Esophagus muscularis mucosa (tissue), 4 donors: ENCODE measurements around the gene INSL6. TPM values are rescaled to one million over a fixed set of nuclear protein-coding genes. Genes with fewer than 3 reads are reported as not detected.

Experiments
- DNase-seq: peaks from one replicate; pipeline ENCODE4 v3.0.0-alpha.2; 2017; ENCODE audit errors: extremely low spot score
- H3K27ac ChIP-seq, 4 donors: fragments of 200-600 bp; sonication (generic); replicated peaks in 1 of 4; 1 replicate in 3 of 4; 2 replicates in 1 of 4; pipeline ENCODE4 v1.5.1; 2016 to 2019; ENCODE audit warnings: mild to moderate bottlenecking in 1 of 4
- H3K27me3 ChIP-seq, 4 donors: fragments of 200-600 bp; sonication (generic); one replicate each; pipeline versions ENCODE4 v1.5.1 to v1.6.0; 2016 to 2019
- H3K36me3 ChIP-seq, 4 donors: fragments of 200-600 bp; sonication (generic); one replicate each; pipeline ENCODE4 v1.5.1; 2016 to 2019
- H3K4me1 ChIP-seq, 4 donors: fragments of 200-600 bp; sonication (generic); one replicate each; pipeline ENCODE4 v1.5.1; 2016 to 2019
- H3K4me3 ChIP-seq, 4 donors: fragments of 200-600 bp; sonication (generic); 1 replicate in 2 of 4; 2 replicates in 2 of 4; pipeline ENCODE4 v1.5.1; 2016 to 2019; ENCODE audit warnings: mild to moderate bottlenecking in 4 of 4, moderate library complexity in 1 of 4
- H3K9me3 ChIP-seq, 4 donors: fragments of 200-600 bp; sonication (generic); 1 replicate in 3 of 4; 2 replicates in 1 of 4; pipeline ENCODE4 v1.5.1; 2016 to 2019
- EP300 ChIP-seq: sonication (generic); formaldehyde crosslinking; IDR thresholded peaks from one replicate; pipeline ENCODE4 v1.6.1; 2017; ENCODE audit warnings: antibody characterized with exemption
- POLR2A ChIP-seq: fragments of 450-650 bp; IDR thresholded peaks from one replicate; pipeline ENCODE4 v1.6.1; 2017; ENCODE audit warnings: antibody characterized with exemption, moderate library complexity, mild to moderate bottlenecking, low read depth
- POLR2AphosphoS5 ChIP-seq, 2 donors: sonication (generic); formaldehyde crosslinking; IDR thresholded peaks; one replicate each; pipeline ENCODE4 v1.6.1; 2017; ENCODE audit warnings: antibody characterized with exemption in 2 of 2
- WGBS: methylation state at CpG from one replicate; pipeline ENCODE4 v1.1.5; 2018; 5-methylcytosine and 5-hydroxymethylcytosine counted together
- intact Hi-C: fragments of 100-400 bp; cut with DNase I; formaldehyde crosslinking; loops from one replicate; pipeline ENCODE4 v1.15.1; 2023
- total RNA-seq, 4 donors: library from RNA; depleted of rRNA; stranded (reverse); fragments of >200 nt; gene quantifications; one replicate each; pipeline versions ENCODE4 v1.1.0 to v1.2.1, GENCODE V29; 2016
- TF ChIP-seq, protein P1 (sequence below), 3 experiments: fragments of 200-600 bp in 2 of 3; fragments of 450-650 bp in 1 of 3; sonication (generic) in 2 of 3; IDR thresholded peaks; one replicate each; pipeline ENCODE4 v1.5.1; 2017 to 2019; ENCODE audit warnings: antibody characterized with exemption in 3 of 3, mild to moderate bottlenecking in 2 of 3, moderate library complexity in 1 of 3

INSL6 gene, protein sequence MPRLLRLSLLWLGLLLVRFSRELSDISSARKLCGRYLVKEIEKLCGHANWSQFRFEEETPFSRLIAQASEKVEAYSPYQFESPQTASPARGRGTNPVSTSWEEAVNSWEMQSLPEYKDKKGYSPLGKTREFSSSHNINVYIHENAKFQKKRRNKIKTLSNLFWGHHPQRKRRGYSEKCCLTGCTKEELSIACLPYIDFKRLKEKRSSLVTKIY
- not detected for total RNA-seq

DNA sequence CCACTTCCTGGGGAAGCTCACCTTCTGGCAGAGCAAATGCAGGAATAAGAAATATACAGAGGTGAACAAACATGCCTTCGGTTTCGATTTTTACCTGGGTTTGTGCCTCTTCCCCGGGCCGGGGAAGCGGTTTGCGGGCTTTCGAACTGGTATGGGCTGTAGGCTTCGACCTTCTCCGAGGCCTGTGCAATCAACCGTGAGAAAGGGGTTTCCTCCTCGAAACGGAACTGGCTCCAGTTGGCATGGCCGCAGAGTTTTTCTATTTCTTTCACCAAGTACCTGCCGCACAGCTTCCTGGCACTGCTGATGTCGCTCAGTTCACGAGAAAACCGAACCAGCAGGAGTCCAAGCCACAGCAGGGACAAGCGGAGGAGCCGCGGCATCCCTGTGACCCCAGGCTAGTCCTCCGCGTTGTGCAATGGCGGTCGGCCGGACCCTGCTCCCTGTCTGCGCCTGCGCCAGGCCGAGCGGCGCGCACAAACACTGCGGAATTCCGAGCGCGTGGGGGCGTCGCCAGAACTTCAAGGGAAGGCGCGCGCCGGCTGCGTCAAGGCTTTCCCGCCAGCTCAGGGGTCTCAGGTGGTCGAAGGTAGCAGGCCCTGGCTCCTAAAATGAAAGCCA is at the start of gene INSL6:
Gene INSL6, minus strand, starts transcription at position 420 of the 621 bp plus-strand sequence. Its CDS starts 37 bp downstream, at position 383.
- no peak within 1 kb of the TSS for H3K4me3 ChIP-seq
- TF ChIP-seq EP300, result no peak
- no peak for TF ChIP-seq POLR2A
- TF ChIP-seq, protein P1, sequence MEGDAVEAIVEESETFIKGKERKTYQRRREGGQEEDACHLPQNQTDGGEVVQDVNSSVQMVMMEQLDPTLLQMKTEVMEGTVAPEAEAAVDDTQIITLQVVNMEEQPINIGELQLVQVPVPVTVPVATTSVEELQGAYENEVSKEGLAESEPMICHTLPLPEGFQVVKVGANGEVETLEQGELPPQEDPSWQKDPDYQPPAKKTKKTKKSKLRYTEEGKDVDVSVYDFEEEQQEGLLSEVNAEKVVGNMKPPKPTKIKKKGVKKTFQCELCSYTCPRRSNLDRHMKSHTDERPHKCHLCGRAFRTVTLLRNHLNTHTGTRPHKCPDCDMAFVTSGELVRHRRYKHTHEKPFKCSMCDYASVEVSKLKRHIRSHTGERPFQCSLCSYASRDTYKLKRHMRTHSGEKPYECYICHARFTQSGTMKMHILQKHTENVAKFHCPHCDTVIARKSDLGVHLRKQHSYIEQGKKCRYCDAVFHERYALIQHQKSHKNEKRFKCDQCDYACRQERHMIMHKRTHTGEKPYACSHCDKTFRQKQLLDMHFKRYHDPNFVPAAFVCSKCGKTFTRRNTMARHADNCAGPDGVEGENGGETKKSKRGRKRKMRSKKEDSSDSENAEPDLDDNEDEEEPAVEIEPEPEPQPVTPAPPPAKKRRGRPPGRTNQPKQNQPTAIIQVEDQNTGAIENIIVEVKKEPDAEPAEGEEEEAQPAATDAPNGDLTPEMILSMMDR (IDR thresholded peaks at IDR 0.05), result no peak
- no peak for TF ChIP-seq POLR2AphosphoS5 (IDR thresholded peaks at IDR 0.05)
- H3K27ac ChIP-seq, result no peak within 1 kb of the TSS
- H3K36me3 ChIP-seq, result no peaks in the 10 kb centered on the region
- H3K4me1 ChIP-seq, result no peaks in the 10 kb centered on the region
- 92% methylated on average over 31 of the region's 44 CpGs for WGBS
- DNase-seq, result no peak
- intact Hi-C loops, result loop anchor here (5.0 kb wide), 1 partner anchor 412 kb away; no protein-coding TSS in a partner anchor
- peaks cover 0 to 8% (median 0%) of the 10 kb centered on the region in 4 donors for H3K27me3 ChIP-seq
- H3K9me3 ChIP-seq, result no peaks in the 10 kb centered on the region

DNA sequence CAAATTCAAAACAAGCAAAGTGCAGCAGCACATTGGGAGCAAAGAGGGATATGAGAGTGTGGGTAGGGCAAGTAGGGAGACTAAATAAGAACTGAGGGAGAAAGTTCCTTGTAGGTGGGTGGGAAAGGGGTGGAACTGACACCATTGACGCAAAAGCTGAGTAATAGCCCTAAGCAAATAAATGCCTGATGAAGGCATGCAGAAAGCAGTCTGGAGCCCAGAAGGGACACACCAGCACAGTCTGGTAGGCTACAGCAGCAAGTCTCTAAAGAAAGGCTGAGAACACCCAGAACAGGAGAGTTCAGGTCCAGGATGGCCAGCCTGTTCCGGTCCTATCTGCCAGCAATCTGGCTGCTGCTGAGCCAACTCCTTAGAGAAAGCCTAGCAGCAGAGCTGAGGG is 45.8 kb upstream of the INSL6 start, which contains the start of gene INSL4:
Gene INSL4, plus strand, starts transcription at position 208 of the 400 bp plus-strand sequence. Its CDS starts 105 bp downstream, at position 313.
- no peak for DNase-seq
- Histone ChIP-seq H3K9me3 (peaks cover 0 to under 1% (median 0%) of the 10 kb centered on the region in 4 donors), H3K27ac (no peak within 1 kb of the TSS), H3K27me3 (no peaks in the 10 kb centered on the region), H3K4me1 (no peaks in the 10 kb centered on the region), H3K4me3 (no peak within 1 kb of the TSS), H3K36me3 (no peaks in the 10 kb centered on the region)
- TF ChIP-seq EP300, result no peak
- 96% methylated on average over 2 of the region's 2 CpGs for WGBS
- intact Hi-C loops, result no loop called here

DNA sequence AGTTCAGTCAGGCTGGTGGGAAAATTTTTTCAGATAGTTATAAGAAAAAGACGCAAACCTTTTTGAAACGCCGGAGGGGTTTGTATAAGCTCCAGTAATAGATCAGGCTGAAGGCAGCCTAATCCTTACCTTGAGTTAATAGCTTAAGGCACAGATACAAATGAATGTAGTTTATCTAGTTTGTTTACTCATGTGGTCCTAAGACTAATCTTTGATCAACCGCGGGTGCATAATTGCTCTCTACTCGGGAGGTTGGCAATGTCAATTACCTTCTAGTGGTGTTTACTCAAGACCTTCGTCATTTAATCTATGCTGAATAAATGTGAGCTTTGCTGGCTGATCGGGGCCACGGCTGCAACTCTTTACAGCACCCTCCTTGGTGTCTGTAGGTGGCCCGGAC is 45.1 kb upstream of the INSL6 start:
- intact Hi-C loops, result no loop called here
- WGBS, result 89% methylated on average over 10 of the region's 10 CpGs

DNA sequence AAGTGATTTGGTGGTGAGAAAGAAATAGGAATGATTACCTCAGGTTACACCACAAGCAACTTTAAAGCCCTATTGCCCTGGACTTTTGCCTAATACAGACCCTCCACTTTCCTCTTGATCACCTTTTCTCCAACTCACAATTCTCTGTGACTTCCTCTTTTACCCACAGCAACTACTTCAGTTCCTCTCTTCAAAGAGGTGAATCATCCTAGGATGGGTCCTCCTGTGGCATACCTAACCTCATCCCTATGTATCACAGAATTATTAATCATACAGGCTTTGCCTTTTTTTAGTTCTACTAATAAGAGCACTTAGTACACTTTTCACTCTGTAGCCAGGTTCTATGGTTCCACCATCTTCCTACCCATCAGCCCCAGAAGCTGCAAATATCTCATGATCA is 19.6 kb upstream of the INSL6 start:
- no peaks in the 10 kb centered on the region for H3K36me3 ChIP-seq
- H3K9me3 ChIP-seq, result no peaks in the 10 kb centered on the region
- no peaks in the 10 kb centered on the region for H3K27me3 ChIP-seq
- H3K27ac ChIP-seq, result no peak overlapping the region
- DNase-seq, result no peak
- TF ChIP-seq POLR2AphosphoS5 (IDR thresholded peaks at IDR 0.05) (no peak), EP300 (no peak), POLR2A (no peak)
- TF ChIP-seq, protein P1 (IDR thresholded peaks at IDR 0.05), result no peak
- intact Hi-C loops, result no loop called here
- no peak overlapping the region for H3K4me3 ChIP-seq
- no peaks in the 10 kb centered on the region for H3K4me1 ChIP-seq

More for the DNA sequence above, 45.1 kb upstream of the INSL6 start:
- Histone ChIP-seq H3K36me3 (no peaks in the 10 kb centered on the region), H3K4me1 (no peaks in the 10 kb centered on the region), H3K27ac (no peak overlapping the region), H3K9me3 (peaks cover 0 to 6% (median 2%) of the 10 kb centered on the region in 4 donors), H3K4me3 (no peak overlapping the region), H3K27me3 (no peaks in the 10 kb centered on the region)
- TF ChIP-seq POLR2A, result no peak
- TF ChIP-seq, protein P1 (IDR thresholded peaks at IDR 0.05), result no peak
- no peak for TF ChIP-seq EP300
- TF ChIP-seq POLR2AphosphoS5 (IDR thresholded peaks at IDR 0.05), result no peak
- DNase-seq, result no peak

DNA sequence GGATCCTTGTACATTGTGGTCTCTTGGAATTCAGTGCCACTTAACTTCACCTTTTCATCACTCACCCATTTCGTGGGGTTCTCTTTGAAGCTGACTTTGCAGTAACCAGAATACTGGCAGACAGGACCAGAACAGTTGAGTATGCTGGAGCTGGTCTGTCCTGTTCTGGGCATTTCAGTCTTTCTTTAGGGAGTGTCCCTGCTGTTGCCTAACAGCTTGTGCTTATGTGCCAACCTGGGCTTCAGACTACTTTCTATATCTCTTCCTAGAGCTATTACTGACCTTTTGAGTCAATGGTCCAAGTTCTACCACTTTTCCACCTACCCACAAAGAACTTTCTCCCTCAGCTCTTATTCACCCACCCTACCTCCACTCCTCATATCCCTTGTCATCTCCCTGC is 10.0 kb upstream of the INSL6 start:
- no peak overlapping the region for H3K27ac ChIP-seq
- H3K9me3 ChIP-seq, result peaks cover 0 to 4% (median 0%) of the 10 kb centered on the region in 4 donors
- TF ChIP-seq EP300 (no peak), POLR2AphosphoS5 (IDR thresholded peaks at IDR 0.05) (no peak), POLR2A (no peak)
- TF ChIP-seq, protein P1 (IDR thresholded peaks at IDR 0.05), result no peak
- H3K27me3 ChIP-seq, result no peaks in the 10 kb centered on the region
- H3K4me3 ChIP-seq, result no peak overlapping the region
- 67% methylated on average over 1 of the region's 1 CpG for WGBS
- no peaks in the 10 kb centered on the region for H3K4me1 ChIP-seq
- H3K36me3 ChIP-seq, result no peaks in the 10 kb centered on the region
- intact Hi-C loops, result no loop called here
- no peak for DNase-seq
